HG02642 (cell line): ENCODE data around the gene ELAVL1.

Experiments used
- ATAC-seq: cut with Tn5 transposase; IDR thresholded peaks from one replicate; pipeline ENCODE4 v1.9.1; 2021; ENCODE audit warnings: mild to moderate bottlenecking; ENCODE audit not compliant: unreplicated experiment, poor library complexity

The ELAVL1 gene

GRCh38 chr19:8022275-8022674 lies 16.8 kb upstream of the ELAVL1 start:
- no peak for ATAC-seq

- no peak for ATAC-seq
These were observed 15.9 kb upstream of the ELAVL1 start for GRCh38 chr19:8021374-8021773.

- ATAC-seq, result no peak
These were observed 15.2 kb upstream of the ELAVL1 start for GRCh38 chr19:8020681-8021080.

GRCh38 chr19:8017808-8018207 lies 12.4 kb upstream of the ELAVL1 start:
- ATAC-seq, result no peak

GRCh38 chr19:8004723-8005513 lies 523 bp downstream of the ELAVL1 start:
- peak; percentile 40 for ATAC-seq

- no peak for ATAC-seq
These were observed 1.4 kb downstream of the ELAVL1 start for GRCh38 chr19:8004001-8004400.

GRCh38 chr19:8001995-8002849 lies 3.2 kb downstream of the ELAVL1 start:
- peak; percentile 40 for ATAC-seq

GRCh38 chr19:8001651-8001994 lies 3.8 kb downstream of the ELAVL1 start:
- no peak for ATAC-seq

GRCh38 chr19:8000298-8001038 lies 5.0 kb downstream of the ELAVL1 start:
- no peak for ATAC-seq

GRCh38 chr19:7999376-7999775 lies 6.1 kb downstream of the ELAVL1 start:
- no peak for ATAC-seq

GRCh38 chr19:7997809-7998480 lies 7.5 kb downstream of the ELAVL1 start:
- no peak for ATAC-seq

GRCh38 chr19:7996883-7997282 lies 8.6 kb downstream of the ELAVL1 start:
- no peak for ATAC-seq

- ATAC-seq, result no peak
These were observed 9.7 kb downstream of the ELAVL1 start for GRCh38 chr19:7995810-7996158.

- ATAC-seq, result no peak
These were observed 10.3 kb downstream of the ELAVL1 start for GRCh38 chr19:7994928-7995809.

- no peak for ATAC-seq
These were observed 11.3 kb downstream of the ELAVL1 start for GRCh38 chr19:7994114-7994513.

GRCh38 chr19:7993560-7993959 lies 11.9 kb downstream of the ELAVL1 start:
- ATAC-seq, result no peak

GRCh38 chr19:7992575-7992974 lies 12.9 kb downstream of the ELAVL1 start:
- ATAC-seq, result no peak

- no peak for ATAC-seq
These were observed 16.3 kb downstream of the ELAVL1 start for GRCh38 chr19:7989071-7989575.

GRCh38 chr19:7988307-7988706 lies 17.1 kb downstream of the ELAVL1 start:
- ATAC-seq, result no peak
